Spleen (tissue), 7 donors: ENCODE data around the gene CHFR.

ENCODE experiments used
- POLR2A ChIP-seq, 3 donors: fragments of 450-650 bp; IDR thresholded peaks; one replicate each; pipeline ENCODE4 v1.5.1; 2017; ENCODE audit warnings: antibody characterized with exemption in 3 of 3, mild to moderate bottlenecking in 1 of 3
- TF ChIP-seq, protein P1 (sequence below), 11 experiments: fragments of 200-600 bp in 7 of 11; fragments of 450-650 bp in 4 of 11; sonication (generic) in 4 of 11; IDR thresholded peaks in 8 of 11; conservative IDR thresholded peaks in 3 of 11; 1 replicate in 7 of 11; 2 replicates in 4 of 11; pipeline versions ENCODE4 v1.4.0 to v1.8.0; 2016 to 2021; ENCODE audit warnings: antibody characterized with exemption in 11 of 11, inconsistent platforms in 4 of 11, mild to moderate bottlenecking in 1 of 11
- donor health status: DM: no; HTN: no; CAD: no; lungs with moderate emphysema.
- donor health status: DM: no; HTN: no; CAD: no.
- donor health status: DM: no; HTN: no; CAD: no.

DNA sequence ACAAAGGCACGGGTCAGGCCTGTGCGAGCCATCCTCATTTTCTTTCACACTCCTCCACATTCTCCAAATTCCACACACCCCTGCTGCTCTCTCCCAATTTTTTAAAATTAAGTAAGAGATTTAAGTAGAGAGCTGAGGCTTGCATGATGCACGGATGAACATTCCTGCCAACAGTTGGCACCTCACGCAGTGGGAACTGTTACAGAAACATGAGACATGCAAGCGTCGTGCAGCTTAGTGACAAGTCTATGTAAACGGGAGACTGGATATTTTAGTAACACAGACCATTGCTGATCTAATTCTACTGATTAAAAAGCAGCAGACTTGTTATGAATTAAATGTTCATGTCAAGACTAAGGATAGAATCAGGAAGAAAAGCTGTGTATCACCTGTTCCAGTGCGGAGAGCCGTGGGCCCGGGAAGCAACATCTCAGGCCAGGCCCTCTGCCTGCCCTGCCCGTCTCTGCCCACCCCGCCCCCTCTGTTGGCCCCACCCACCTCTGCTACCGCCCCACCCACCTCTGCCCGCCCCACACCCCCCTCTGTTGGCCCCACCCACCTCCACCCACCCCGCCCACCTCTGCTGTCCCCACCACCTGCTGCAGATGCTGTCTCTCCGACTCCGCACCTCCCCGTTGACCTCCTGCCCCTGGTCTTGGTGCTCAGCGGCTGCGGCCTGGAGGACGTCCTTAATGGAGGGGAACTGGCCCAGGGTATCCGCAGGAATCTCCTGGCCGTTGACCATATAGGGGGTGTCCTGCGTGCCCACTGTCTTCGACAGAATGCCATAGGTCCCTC, 79.9 kb downstream of the CHFR start:
- TF ChIP-seq, protein P1, sequence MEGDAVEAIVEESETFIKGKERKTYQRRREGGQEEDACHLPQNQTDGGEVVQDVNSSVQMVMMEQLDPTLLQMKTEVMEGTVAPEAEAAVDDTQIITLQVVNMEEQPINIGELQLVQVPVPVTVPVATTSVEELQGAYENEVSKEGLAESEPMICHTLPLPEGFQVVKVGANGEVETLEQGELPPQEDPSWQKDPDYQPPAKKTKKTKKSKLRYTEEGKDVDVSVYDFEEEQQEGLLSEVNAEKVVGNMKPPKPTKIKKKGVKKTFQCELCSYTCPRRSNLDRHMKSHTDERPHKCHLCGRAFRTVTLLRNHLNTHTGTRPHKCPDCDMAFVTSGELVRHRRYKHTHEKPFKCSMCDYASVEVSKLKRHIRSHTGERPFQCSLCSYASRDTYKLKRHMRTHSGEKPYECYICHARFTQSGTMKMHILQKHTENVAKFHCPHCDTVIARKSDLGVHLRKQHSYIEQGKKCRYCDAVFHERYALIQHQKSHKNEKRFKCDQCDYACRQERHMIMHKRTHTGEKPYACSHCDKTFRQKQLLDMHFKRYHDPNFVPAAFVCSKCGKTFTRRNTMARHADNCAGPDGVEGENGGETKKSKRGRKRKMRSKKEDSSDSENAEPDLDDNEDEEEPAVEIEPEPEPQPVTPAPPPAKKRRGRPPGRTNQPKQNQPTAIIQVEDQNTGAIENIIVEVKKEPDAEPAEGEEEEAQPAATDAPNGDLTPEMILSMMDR (IDR thresholded peaks at IDR 0.05 in 8 of 11, conservative IDR thresholded peaks at IDR 0.05 in 3 of 11) = no peak
- TF ChIP-seq POLR2A (IDR thresholded peaks at IDR 0.05) = no peak
